ENCODE results near the gene ZNF710.

The ZNF710 gene

DNA sequence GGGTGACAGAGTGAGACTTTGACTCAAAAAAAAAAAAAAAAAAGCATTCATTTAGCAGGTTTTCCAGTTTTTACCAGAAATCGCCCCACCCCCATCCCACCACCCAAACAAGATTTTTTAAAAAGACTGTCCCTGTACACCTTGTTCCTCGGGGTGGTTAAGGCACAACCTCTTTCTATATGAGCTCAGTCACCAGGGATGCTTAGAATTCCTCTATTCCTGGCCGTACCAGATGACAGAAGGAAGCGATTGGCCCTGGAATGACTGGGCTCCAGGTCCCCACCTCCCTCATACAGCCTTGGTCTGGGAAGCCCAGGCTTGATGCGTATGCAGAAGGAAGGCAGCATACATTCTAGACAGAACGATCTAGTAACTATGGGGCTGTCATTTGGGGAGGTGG lies 75.6 kb downstream of the ZNF710 start:
- H3K9me3 ChIP-seq (ENCODE audit: insufficient read depth, low read length, severe bottlenecking) = no peaks in the 10 kb centered on the region
- H3K27ac ChIP-seq (ENCODE audit: low read length) = no peak overlapping the region
- TF ChIP-seq, protein P1, sequence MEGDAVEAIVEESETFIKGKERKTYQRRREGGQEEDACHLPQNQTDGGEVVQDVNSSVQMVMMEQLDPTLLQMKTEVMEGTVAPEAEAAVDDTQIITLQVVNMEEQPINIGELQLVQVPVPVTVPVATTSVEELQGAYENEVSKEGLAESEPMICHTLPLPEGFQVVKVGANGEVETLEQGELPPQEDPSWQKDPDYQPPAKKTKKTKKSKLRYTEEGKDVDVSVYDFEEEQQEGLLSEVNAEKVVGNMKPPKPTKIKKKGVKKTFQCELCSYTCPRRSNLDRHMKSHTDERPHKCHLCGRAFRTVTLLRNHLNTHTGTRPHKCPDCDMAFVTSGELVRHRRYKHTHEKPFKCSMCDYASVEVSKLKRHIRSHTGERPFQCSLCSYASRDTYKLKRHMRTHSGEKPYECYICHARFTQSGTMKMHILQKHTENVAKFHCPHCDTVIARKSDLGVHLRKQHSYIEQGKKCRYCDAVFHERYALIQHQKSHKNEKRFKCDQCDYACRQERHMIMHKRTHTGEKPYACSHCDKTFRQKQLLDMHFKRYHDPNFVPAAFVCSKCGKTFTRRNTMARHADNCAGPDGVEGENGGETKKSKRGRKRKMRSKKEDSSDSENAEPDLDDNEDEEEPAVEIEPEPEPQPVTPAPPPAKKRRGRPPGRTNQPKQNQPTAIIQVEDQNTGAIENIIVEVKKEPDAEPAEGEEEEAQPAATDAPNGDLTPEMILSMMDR (IDR thresholded peaks at IDR 0.05; ENCODE audit: borderline replicate concordance, extremely low read depth, low read length, poor library complexity, severe bottlenecking) = no peak
- no peak for TF ChIP-seq EZH2 (IDR thresholded peaks at IDR 0.05; ENCODE audit: borderline replicate concordance, low read depth, low read length, severe bottlenecking)
- peaks cover 77% of the 10 kb centered on the region for H3K36me3 ChIP-seq (ENCODE audit: insufficient read depth, low read length)
- H3K9ac ChIP-seq (ENCODE audit: low read depth, low read length) = no peak overlapping the region
- H3K4me2 ChIP-seq (ENCODE audit: insufficient read depth, low read length) = no peak overlapping the region
- no peaks in the 10 kb centered on the region for H3K79me2 ChIP-seq (ENCODE audit: insufficient read depth, low read length)
- H3K4me1 ChIP-seq (ENCODE audit: insufficient read depth, low read length) = no peaks in the 10 kb centered on the region
- H3K27me3 ChIP-seq (ENCODE audit: insufficient read depth, low read length, poor library complexity) = no peaks in the 10 kb centered on the region
- H3K4me3 ChIP-seq (ENCODE audit: low read depth in 1 of 2, low read length in 2 of 2) = no peak overlapping the region
- H2AFZ ChIP-seq (ENCODE audit: low read depth, low read length) = no peak overlapping the region
- ATAC-seq (ENCODE audit: insufficient read depth, low read depth) (no peak), DNase-seq (no peak)
- no peaks in the 10 kb centered on the region for H4K20me1 ChIP-seq (ENCODE audit: insufficient read depth, low read length)

DNA sequence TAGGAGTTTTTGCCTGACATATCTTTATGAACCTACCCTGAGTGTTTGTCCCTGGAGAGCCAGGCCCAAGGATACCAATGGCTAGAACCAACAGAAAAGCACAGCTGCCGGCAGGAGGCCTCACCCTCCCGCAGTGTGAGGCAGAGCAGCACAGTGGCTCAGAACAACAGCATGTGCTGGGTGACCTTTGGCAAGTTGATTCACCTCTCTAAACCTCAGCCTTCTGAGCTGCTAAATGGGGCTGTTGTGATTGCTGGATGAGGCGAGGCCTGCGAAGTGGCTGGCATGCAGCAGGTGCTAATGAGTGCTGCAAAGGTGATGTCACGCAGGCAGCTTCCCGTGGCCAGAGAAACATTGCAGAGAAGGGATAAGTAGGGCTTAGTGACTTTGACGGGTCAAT lies 77.8 kb downstream of the ZNF710 start:
- Histone ChIP-seq H4K20me1 (ENCODE audit: insufficient read depth, low read length) (no peaks in the 10 kb centered on the region), H3K4me3 (ENCODE audit: low read depth in 1 of 2, low read length in 2 of 2) (no peak overlapping the region), H3K36me3 (ENCODE audit: insufficient read depth, low read length) (peaks cover 76% of the 10 kb centered on the region), H2AFZ (ENCODE audit: low read depth, low read length) (no peak overlapping the region), H3K4me2 (ENCODE audit: insufficient read depth, low read length) (no peak overlapping the region), H3K9me3 (ENCODE audit: insufficient read depth, low read length, severe bottlenecking) (no peaks in the 10 kb centered on the region), H3K4me1 (ENCODE audit: insufficient read depth, low read length) (no peaks in the 10 kb centered on the region), H3K79me2 (ENCODE audit: insufficient read depth, low read length) (no peaks in the 10 kb centered on the region), H3K27ac (ENCODE audit: low read length) (no peak overlapping the region), H3K27me3 (ENCODE audit: insufficient read depth, low read length, poor library complexity) (no peaks in the 10 kb centered on the region), H3K9ac (ENCODE audit: low read depth, low read length) (no peak overlapping the region)
- DNase-seq (no peak), ATAC-seq (ENCODE audit: insufficient read depth, low read depth) (no peak)
- TF ChIP-seq, protein P1 (IDR thresholded peaks at IDR 0.05; ENCODE audit: borderline replicate concordance, extremely low read depth, low read length, poor library complexity, severe bottlenecking) = no peak

DNA sequence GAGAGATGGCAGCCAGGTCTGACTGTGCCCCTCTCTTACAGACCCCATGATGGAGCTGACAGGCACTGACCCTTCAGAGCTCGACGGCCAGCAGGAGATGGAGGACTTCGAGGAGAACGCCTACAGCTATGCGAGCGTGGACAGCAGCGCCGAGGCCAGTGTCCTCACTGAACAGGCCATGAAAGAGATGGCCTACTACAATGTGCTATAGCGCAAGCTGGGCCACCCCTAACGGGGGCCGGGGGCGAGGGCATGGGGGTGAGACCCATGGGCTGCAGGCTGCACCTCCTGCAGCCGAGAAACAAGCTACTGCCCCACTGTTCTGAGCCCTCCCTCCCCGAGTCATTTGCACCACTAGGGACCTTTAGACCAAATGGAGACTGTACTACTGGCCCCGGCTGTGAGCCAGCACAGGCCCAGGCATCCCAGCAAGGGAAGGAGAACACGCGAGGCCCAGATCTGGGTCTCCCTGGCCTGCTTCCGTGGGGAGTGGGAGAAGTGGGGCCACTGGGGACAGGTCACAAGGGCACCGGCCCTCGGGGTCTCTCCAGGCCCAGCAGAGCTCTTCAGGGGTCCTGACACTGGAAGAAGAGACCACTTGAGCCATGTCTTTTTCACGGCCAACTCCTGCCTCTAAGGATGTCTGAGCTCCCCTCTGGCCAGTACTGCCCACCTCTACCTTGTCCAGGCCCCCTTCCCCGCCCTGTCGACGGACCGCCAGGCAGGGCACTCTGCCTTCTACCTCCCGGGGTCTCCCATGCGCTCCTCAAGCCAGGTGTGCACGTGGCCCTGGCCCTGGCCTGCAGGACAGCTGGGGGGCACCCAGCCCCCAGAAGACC lies 78.7 kb downstream of the ZNF710 start:
- no peaks in the 10 kb centered on the region for H3K27me3 ChIP-seq (ENCODE audit: insufficient read depth, low read length, poor library complexity)
- no peak overlapping the region for H3K9ac ChIP-seq (ENCODE audit: low read depth, low read length)
- ATAC-seq (ENCODE audit: insufficient read depth, low read depth) = 0 out of 3 replicates have a peak, but pooled peaks have one; percentile 16
- peaks cover 76% of the 10 kb centered on the region for H3K36me3 ChIP-seq (ENCODE audit: insufficient read depth, low read length)
- H3K79me2 ChIP-seq (ENCODE audit: insufficient read depth, low read length) = no peaks in the 10 kb centered on the region
- no peaks in the 10 kb centered on the region for H4K20me1 ChIP-seq (ENCODE audit: insufficient read depth, low read length)
- no peak overlapping the region for H2AFZ ChIP-seq (ENCODE audit: low read depth, low read length)
- H3K27ac ChIP-seq (ENCODE audit: low read length) = no peak overlapping the region
- H3K4me2 ChIP-seq (ENCODE audit: insufficient read depth, low read length) = no peak overlapping the region
- no peaks in the 10 kb centered on the region for H3K9me3 ChIP-seq (ENCODE audit: insufficient read depth, low read length, severe bottlenecking)
- DNase-seq = no peak
- H3K4me3 ChIP-seq (ENCODE audit: low read depth in 1 of 2, low read length in 2 of 2) = no peak overlapping the region
- no peak for TF ChIP-seq EZH2 (IDR thresholded peaks at IDR 0.05; ENCODE audit: borderline replicate concordance, low read depth, low read length, severe bottlenecking)
- TF ChIP-seq, protein P1 (IDR thresholded peaks at IDR 0.05; ENCODE audit: borderline replicate concordance, extremely low read depth, low read length, poor library complexity, severe bottlenecking) = no peak
- no peaks in the 10 kb centered on the region for H3K4me1 ChIP-seq (ENCODE audit: insufficient read depth, low read length)

Data from DND-41 (cell line).